Measurements from ENCODE around the gene ECT2. TPM values are rescaled to one million over a fixed set of nuclear protein-coding genes. Genes with fewer than 3 reads are reported as not detected.

The ECT2 gene
- polyA plus RNA-seq, 3 donors = 2.6 to 3.3 (median 2.7) TPM

- H3K27me3 ChIP-seq (ENCODE audit: control insufficient read depth in 2 of 2, insufficient read depth in 2 of 2, low read length in 2 of 2) = no peaks in the 10 kb centered on the region
- Mint-ChIP-seq H3K27ac (no peak overlapping the region), H3K36me3 (no peaks in the 10 kb centered on the region), H3K4me3 (no peak overlapping the region), H3K27me3 (ENCODE audit: low read depth in 3 of 3) (peaks cover 2 to 8% (median 7%) of the 10 kb centered on the region in 3 donors), H3K9me3 (peaks cover 0 to 1% (median 0%) of the 10 kb centered on the region in 7 donors), H3K4me1 (no peaks in the 10 kb centered on the region)
- no peaks in the 10 kb centered on the region for H4K20me1 ChIP-seq (ENCODE audit: insufficient read depth, low read length)
- WGBS (ENCODE audit: insufficient coverage) = no CpG with 5 or more reads among the region's 2 CpGs
- H3K9ac ChIP-seq (ENCODE audit: insufficient read depth, low read length, poor library complexity, severe bottlenecking) = no peak overlapping the region
- H2AFZ ChIP-seq (ENCODE audit: insufficient read depth, low read depth, low read length, poor library complexity, severe bottlenecking) = no peak overlapping the region
- H3K4me2 ChIP-seq (replicated peaks; ENCODE audit: extremely low read depth, low read length, poor library complexity, severe bottlenecking) = no peak overlapping the region
- intact Hi-C loops (cut with micrococcal nuclease) = no loop called here
- no peaks in the 10 kb centered on the region for H3K9me3 ChIP-seq (replicated peaks in 1 of 2; ENCODE audit: control insufficient read depth in 1 of 2, insufficient read depth in 1 of 2, low read length in 2 of 2)
- H3K4me1 ChIP-seq (ENCODE audit: control insufficient read depth in 1 of 2, insufficient read depth in 2 of 2, low read length in 2 of 2) = no peaks in the 10 kb centered on the region
- no peaks in the 10 kb centered on the region for H3K79me2 ChIP-seq (ENCODE audit: insufficient read depth, low read length)
- TF ChIP-seq, protein P1, sequence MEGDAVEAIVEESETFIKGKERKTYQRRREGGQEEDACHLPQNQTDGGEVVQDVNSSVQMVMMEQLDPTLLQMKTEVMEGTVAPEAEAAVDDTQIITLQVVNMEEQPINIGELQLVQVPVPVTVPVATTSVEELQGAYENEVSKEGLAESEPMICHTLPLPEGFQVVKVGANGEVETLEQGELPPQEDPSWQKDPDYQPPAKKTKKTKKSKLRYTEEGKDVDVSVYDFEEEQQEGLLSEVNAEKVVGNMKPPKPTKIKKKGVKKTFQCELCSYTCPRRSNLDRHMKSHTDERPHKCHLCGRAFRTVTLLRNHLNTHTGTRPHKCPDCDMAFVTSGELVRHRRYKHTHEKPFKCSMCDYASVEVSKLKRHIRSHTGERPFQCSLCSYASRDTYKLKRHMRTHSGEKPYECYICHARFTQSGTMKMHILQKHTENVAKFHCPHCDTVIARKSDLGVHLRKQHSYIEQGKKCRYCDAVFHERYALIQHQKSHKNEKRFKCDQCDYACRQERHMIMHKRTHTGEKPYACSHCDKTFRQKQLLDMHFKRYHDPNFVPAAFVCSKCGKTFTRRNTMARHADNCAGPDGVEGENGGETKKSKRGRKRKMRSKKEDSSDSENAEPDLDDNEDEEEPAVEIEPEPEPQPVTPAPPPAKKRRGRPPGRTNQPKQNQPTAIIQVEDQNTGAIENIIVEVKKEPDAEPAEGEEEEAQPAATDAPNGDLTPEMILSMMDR (IDR thresholded peaks at IDR 0.05) = no peak
- H3K36me3 ChIP-seq (replicated peaks in 1 of 2; ENCODE audit: control insufficient read depth in 1 of 2, insufficient read depth in 2 of 2, low read length in 2 of 2) = no peaks in the 10 kb centered on the region
- no peak overlapping the region for H3K27ac ChIP-seq (ENCODE audit: low read depth in 1 of 2, low read length in 2 of 2)
- H3K4me3 ChIP-seq (replicated peaks in 1 of 3; ENCODE audit: low read depth in 2 of 3, low read length in 3 of 3) = no peak overlapping the region
- DNase-seq = no peak
These were observed 82.5 kb downstream of the ECT2 start for GRCh38 chr3:172832983-172833382.

GRCh38 chr3:172836390-172836997 is 86.0 kb downstream of the ECT2 start:
- Histone ChIP-seq H3K36me3 (replicated peaks in 1 of 2; ENCODE audit: control insufficient read depth in 1 of 2, insufficient read depth in 2 of 2, low read length in 2 of 2) (no peaks in the 10 kb centered on the region), H3K9ac (ENCODE audit: insufficient read depth, low read length, poor library complexity, severe bottlenecking) (no peak overlapping the region), H2AFZ (ENCODE audit: insufficient read depth, low read depth, low read length, poor library complexity, severe bottlenecking) (no peak overlapping the region), H3K4me2 (replicated peaks; ENCODE audit: extremely low read depth, low read length, poor library complexity, severe bottlenecking) (no peak overlapping the region), H4K20me1 (ENCODE audit: insufficient read depth, low read length) (no peaks in the 10 kb centered on the region), H3K27me3 (ENCODE audit: control insufficient read depth in 2 of 2, insufficient read depth in 2 of 2, low read length in 2 of 2) (no peaks in the 10 kb centered on the region), H3K4me1 (ENCODE audit: control insufficient read depth in 1 of 2, insufficient read depth in 2 of 2, low read length in 2 of 2) (no peaks in the 10 kb centered on the region), H3K4me3 (replicated peaks in 1 of 3; ENCODE audit: low read depth in 2 of 3, low read length in 3 of 3) (no peak overlapping the region), H3K27ac (ENCODE audit: low read depth in 1 of 2, low read length in 2 of 2) (no peak overlapping the region), H3K9me3 (replicated peaks in 1 of 2; ENCODE audit: control insufficient read depth in 1 of 2, insufficient read depth in 1 of 2, low read length in 2 of 2) (no peaks in the 10 kb centered on the region), H3K79me2 (ENCODE audit: insufficient read depth, low read length) (no peaks in the 10 kb centered on the region)
- H3K27me3 Mint-ChIP-seq (ENCODE audit: low read depth in 3 of 3) = peaks cover 2 to 8% (median 7%) of the 10 kb centered on the region in 3 donors
- TF ChIP-seq, protein P1 (IDR thresholded peaks at IDR 0.05) = peak; percentile 51
- peak overlapping the region in 1 of 2 donors; percentile 11 for H3K4me3 Mint-ChIP-seq
- no peaks in the 10 kb centered on the region for H3K9me3 Mint-ChIP-seq
- no peaks in the 10 kb centered on the region for H3K36me3 Mint-ChIP-seq
- H3K27ac Mint-ChIP-seq = peak overlapping the region in 1 of 7 donors; percentile 38
- no peak for DNase-seq
- no peaks in the 10 kb centered on the region for H3K4me1 Mint-ChIP-seq
- intact Hi-C loops (cut with micrococcal nuclease) = no loop called here
- WGBS (ENCODE audit: insufficient coverage) = 52% methylated on average over 4 of the region's 6 CpGs
